ENCODE results near the gene OR4C3. TPM values are rescaled to one million over a fixed set of nuclear protein-coding genes. Genes with fewer than 3 reads are reported as not detected.

Gene OR4C3
- total RNA-seq, 2 experiments from 2014 or later, result not detected

Other genes with a start within 250 kb of the OR4C3 start
- not detected for gene OR4B1, start 108.1 kb upstream of the OR4C3 start, total RNA-seq
- not detected for gene OR4X2, start 79.8 kb upstream of the OR4C3 start, total RNA-seq
- not detected for gene OR4X1, start 61.1 kb upstream of the OR4C3 start, total RNA-seq
- not detected for gene OR4S1, start 18.7 kb upstream of the OR4C3 start, total RNA-seq
- not detected for gene OR4C5, start 41.5 kb downstream of the OR4C3 start, total RNA-seq
- not detected for gene OR4A47, start 163.9 kb downstream of the OR4C3 start, total RNA-seq

Data from activated CD4-positive, alpha-beta T cell treated with anti-CD3 and anti-CD28 coated beads, Interleukin-2, amount 10 ng/mL, durations not matched to agents 7 days and 5 days (primary cell).